ENCODE data around the gene CEACAM5.
"Not testable (repeated sequence)": the region's sequence is repeated elsewhere in the genome, so short reads cannot be mapped to it uniquely, and the experiment has no call there.

CEACAM5 gene

GRCh38 chr19:41753159-41753558, 44.7 kb downstream of the CEACAM5 start:
- TF ChIP-seq, protein P1, sequence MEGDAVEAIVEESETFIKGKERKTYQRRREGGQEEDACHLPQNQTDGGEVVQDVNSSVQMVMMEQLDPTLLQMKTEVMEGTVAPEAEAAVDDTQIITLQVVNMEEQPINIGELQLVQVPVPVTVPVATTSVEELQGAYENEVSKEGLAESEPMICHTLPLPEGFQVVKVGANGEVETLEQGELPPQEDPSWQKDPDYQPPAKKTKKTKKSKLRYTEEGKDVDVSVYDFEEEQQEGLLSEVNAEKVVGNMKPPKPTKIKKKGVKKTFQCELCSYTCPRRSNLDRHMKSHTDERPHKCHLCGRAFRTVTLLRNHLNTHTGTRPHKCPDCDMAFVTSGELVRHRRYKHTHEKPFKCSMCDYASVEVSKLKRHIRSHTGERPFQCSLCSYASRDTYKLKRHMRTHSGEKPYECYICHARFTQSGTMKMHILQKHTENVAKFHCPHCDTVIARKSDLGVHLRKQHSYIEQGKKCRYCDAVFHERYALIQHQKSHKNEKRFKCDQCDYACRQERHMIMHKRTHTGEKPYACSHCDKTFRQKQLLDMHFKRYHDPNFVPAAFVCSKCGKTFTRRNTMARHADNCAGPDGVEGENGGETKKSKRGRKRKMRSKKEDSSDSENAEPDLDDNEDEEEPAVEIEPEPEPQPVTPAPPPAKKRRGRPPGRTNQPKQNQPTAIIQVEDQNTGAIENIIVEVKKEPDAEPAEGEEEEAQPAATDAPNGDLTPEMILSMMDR (IDR thresholded peaks at IDR 0.05; ENCODE audit: borderline replicate concordance, insufficient read depth, low read depth, low read length), result peak; percentile 87
- no peak overlapping the region for H3K4me3 ChIP-seq (ENCODE audit: low read depth, low read length)

GRCh38 chr19:41753936-41754529, 45.6 kb downstream of the CEACAM5 start:
- TF ChIP-seq, protein P1 (IDR thresholded peaks at IDR 0.05; ENCODE audit: borderline replicate concordance, insufficient read depth, low read depth, low read length), result peak; percentile 76
- H3K4me3 ChIP-seq (ENCODE audit: low read depth, low read length), result no peak overlapping the region

DNA sequence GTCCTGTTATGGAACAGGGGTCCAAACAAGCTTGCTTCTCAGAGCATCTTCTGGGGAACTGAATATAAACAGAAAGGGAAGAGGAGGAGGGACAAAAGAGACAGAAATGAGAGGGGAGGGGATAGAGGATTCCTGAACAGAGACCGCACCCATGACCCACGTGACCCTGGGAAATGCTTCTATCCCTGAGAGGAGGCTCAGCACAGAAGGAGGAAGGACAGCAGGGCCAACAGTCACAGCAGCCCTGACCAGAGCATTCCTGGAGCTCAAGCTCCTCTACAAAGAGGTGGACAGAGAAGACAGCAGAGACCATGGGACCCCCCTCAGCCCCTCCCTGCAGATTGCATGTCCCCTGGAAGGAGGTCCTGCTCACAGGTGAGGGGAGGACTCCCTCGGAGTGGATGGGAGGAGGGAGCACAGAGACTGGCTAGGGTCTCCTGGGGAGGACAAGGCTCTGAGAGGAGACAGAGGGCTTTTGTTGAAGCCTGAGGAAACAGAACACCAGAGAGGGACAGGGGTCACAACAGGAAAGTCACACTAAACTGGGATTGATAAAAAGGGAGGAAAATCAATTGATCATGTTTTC, 47.0 kb downstream of the CEACAM5 start, which contains the start of gene CEACAM6:
Gene CEACAM6 (plus strand): TSS at position 203 of the 586 bp plus-strand sequence. CDS start 109 bp downstream, at position 312.
- TF ChIP-seq, protein P1 (IDR thresholded peaks at IDR 0.05; ENCODE audit: borderline replicate concordance, insufficient read depth, low read depth, low read length), result no peak
- H3K4me3 ChIP-seq (ENCODE audit: low read depth, low read length), result no peak within 1 kb of the TSS

GRCh38 chr19:41758846-41759245, 50.4 kb downstream of the CEACAM5 start:
- no peak overlapping the region for H3K4me3 ChIP-seq (ENCODE audit: low read depth, low read length)
- TF ChIP-seq, protein P1 (IDR thresholded peaks at IDR 0.05; ENCODE audit: borderline replicate concordance, insufficient read depth, low read depth, low read length), result no peak

GRCh38 chr19:41767115-41767514, 58.7 kb downstream of the CEACAM5 start:
- H3K4me3 ChIP-seq (ENCODE audit: low read depth, low read length), result no peak overlapping the region
- TF ChIP-seq, protein P1 (IDR thresholded peaks at IDR 0.05; ENCODE audit: borderline replicate concordance, insufficient read depth, low read depth, low read length), result no peak

GRCh38 chr19:41768105-41768504, 59.7 kb downstream of the CEACAM5 start:
- H3K4me3 ChIP-seq (ENCODE audit: low read depth, low read length), result not testable (repeated sequence)

DNA sequence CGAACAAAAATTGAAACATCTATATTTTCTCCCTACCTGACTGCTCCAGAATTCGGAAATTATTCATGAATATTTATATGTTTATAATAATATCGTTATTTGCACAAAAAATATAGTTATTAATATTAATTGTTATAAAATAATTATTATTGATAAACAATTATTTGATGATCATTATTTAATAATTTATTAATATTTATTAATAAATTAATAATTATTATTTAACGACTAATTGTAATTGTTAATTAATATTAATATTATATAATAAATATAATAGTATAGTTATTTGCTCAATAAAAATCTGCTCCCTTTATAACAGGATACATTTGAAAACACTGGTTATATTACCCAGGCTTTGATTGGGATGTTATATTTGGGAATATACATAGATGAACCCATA, 61.2 kb downstream of the CEACAM5 start:
- TF ChIP-seq, protein P1 (IDR thresholded peaks at IDR 0.05; ENCODE audit: borderline replicate concordance, insufficient read depth, low read depth, low read length), result no peak
- no peak overlapping the region for H3K4me3 ChIP-seq (ENCODE audit: low read depth, low read length)
